HG03175 (cell line): ENCODE data around the gene TBX1.

Experiments
- ATAC-seq: cut with Tn5 transposase; IDR thresholded peaks from one replicate; pipeline ENCODE4 v1.9.1; 2021; ENCODE audit warnings: mild to moderate bottlenecking, moderate library complexity; ENCODE audit not compliant: unreplicated experiment

TBX1 gene

GRCh38 chr22:19760058-19760950, at the start of gene TBX1:
Gene TBX1 (plus strand): TSS chr22:19760778. CDS start chr22:19760844, 66 bp downstream.
- no peak for ATAC-seq

DNA sequence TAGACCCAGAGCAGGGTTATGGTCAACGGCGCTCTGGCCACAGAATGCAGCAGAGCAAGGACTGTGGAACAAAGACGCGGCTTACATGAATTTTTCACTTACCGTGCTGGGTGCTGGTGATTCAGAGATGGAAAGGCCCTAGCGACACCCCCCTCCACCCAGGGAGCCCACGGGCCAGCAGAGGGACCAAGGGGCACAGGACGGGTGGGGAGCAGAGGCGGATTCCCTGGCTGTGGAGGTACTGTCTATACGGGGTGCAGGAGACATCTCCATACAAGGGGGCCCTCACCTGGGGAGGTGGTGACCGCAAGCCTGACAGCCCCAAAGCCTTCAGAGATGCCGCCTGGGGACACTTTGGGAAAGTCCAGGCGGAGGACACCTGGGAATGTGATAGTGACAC, 47.3 kb upstream of the TBX1 start:
- no peak for ATAC-seq

DNA sequence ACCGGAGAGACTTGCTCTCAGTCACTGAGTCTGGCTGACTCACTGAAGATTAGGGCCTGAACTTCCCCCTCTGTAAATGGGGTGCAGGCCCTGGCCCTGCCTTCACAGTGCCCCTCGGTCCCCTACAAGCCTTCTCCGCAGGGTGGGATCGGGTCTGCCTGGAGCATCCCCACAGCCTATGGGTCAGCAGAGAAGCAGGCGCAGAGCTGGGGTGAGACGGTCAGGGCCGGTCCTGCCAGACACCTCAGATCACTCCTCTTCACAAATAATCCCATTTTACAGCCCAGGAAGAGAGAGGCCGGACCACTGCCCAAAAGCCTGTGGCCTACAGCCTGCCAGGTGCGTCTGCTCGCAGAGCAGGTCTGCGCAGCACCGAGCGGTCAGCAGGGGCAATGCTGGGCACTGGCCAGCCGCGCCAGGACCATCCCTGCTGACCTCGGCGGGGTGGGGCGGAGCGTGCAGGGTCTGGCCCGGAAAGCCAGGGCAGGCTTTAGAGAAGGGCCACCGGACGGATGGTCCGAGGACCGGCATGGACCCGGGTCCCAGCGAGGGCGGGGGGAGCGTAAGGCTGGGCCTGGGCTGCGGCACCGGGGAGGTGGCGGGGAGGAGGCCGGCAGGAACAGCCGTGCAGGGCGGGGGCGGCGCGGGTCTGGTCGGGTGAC, 46.8 kb upstream of the TBX1 start:
- no peak for ATAC-seq

DNA sequence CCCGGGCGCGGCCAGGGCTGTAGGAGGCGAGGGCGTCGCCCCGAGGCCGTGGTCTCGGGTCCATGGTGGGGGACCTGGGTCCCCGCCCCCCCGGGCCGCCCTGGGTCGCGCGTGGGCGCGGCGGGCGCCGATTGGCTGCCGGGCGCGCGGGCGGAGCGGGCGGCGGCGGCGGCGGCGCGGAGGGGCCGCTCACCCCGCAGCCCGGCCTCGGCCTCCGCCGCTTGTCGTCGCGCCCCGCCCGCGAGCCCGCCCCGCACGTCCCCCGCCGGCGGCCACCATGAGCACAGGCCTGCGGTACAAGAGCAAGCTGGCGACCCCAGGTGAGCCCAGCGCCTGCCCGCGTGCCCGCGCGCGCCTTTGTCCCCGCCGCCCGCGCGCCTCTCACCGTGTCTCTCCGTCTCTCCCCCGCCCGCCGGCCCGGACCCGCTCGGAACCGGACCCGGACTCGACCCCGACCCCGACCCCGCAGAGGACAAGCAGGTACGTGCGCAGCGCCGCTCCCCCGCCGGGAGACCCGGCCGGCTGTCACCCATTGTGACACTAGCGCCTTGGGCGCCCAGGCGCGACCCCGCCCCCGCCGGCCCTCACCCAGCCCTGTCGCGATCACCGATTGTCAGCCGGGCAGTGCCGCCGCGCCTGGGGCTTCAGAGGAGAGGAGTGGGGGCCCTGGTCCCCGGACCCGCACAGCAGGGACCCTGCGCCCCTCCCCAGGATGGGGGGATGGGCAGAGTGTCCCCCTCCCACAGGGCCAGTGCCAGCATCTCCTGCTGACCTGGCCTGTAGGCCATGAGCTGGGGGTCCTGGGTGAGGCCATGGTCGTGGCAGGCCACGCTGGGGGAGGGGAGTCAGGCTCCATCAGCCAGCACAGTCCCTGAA, 46.0 kb upstream of the TBX1 start, which contains the start of gene SEPTIN5:
TSS of gene SEPTIN5 (plus strand) at position 192 of the 876 bp plus-strand sequence. CDS start at position 278, 86 bp downstream.
- no peak for ATAC-seq

DNA sequence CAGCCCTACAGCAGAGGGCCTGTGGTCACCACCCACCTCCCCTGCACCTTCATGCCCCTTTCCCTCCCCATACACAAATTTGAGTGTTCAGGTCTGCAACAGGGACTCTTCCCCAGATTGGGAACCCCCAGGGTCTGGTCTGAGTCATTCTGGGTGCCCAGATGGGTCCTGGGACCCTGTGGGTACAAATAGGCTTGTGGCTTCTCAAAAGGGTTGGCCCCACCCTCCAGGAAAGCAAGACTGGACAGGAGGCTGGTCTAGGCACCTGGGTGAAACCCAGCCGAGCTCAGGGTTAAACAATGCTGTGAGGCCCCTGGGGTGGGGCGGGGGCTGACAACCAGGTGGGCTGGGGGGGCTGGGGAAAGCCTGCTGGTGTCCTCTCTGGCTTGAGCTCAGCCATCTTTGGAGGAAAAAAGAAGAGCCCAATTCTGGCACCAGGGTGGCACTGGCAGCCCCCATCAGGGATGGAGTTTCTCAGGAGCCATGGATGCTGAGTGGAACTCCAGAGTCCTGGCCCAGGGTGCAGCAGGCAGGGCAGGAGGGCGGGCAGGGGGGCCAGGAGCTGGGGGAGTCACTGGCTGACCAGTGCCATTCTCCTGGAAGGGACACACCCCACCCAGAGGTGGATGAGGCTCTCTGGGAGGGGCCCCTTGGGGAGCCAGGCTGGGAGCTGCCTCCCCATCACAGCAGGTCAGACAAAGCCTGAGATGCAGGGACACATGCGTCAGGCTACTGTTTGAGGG, 45.2 kb upstream of the TBX1 start:
- no peak for ATAC-seq

DNA sequence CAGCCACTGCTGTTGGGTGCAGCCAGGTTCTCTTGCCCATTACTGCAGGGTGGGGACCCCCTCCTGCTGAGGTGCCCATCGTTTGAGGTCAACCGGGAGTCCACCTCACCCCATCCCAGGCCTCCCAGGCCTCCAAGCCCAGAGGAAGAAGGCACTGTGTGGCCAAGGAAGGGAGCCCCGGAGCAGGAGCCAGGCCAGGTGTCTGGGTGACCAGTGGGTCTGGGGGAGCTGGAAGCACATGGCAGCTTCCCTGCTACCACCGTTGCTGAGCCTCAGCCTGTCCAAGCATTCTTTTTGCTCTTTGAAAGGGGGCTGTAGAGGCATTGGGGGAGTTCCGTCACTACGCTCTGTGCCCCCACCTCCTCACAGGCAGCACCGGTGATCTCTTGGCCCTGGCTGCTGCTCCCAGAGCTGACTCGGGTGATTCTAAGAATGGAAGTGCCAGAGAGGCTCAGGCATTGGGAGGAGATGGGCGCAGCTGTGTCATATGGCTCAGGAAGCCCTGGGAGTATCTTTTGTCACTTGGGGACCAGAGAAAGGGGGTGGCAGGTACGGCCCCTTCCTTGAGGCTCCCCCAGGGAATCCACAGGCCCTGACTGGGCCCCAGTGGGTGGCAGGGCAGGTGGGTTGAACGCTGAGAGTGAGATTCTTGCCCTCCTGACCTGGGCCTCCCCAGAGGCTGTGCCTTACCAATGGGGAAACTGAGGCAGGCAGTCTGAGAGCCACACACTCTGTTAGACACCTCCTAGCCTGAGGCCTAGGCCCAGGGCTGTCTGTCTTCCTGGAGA, 44.3 kb upstream of the TBX1 start:
- ATAC-seq, result no peak

DNA sequence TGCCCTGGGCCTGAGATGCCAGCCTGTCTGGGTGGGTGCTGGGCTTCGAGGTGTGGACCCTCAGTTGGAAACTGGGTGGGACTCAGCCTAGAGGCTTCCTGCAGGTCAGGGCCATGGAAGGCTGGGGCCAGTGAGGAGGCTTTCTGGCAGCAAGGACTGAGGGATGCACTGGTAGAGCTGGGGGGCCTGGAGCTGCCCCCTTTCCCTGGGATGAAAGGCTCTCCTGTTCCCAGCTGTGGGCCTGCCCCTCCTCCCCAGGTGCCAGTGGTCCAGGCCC, 43.8 kb upstream of the TBX1 start:
- ATAC-seq, result no peak

DNA sequence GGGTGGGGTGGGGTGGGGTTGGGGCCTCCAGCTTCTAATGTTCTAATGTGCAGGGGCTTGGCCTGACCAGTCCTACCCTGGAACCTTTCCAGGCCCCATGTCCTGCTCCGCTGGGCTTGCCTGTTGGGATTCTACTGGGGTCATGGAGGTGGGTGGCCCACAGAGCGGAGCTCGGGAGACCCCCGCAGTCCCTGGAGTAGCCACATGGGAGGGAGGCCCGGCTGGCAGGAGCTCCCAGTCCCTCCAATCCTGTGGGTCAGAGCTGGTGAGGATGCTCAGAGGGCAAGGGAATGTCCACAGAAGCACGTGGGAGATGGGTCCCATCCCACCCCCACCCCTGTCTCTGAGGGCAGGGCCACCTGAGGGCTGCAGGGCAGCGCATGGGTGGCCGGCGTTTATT, 43.4 kb upstream of the TBX1 start:
- no peak for ATAC-seq

DNA sequence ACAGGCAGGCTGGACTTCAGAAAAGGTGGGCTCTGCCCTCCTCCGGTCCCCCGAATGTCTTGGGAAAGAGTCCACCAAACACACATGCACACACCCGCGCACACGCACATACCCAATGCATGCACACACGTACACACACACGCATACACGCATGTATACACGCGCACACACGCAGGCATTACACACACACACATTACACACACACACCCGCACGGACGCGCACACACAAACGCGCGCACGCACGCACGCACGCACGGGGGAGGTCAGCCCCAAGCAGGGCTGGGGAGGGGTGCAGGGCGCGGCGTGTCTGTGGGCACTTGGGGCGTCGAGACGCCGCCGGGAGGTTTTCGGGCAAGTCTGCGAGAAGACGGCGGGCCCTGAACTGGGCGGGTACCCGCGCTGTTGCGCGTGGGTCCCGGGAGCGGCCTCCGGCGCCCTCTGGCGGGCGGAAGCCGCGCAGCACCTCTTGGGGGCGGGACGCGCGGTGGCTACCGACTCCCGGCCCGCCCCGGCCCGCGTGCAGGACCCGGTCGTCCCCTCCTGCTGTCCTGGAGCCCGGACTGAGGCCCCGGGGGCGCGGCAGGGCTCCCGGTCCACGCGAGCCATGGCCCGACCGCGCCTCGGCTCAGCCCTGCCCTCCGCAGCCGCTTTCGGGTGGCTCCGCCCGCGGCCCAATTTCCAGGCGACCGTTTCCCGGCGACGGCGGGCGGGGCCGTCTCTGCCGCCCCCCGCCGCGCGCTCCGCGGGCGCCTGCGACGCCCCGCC, 42.7 kb upstream of the TBX1 start:
- ATAC-seq, result peak; percentile 63

DNA sequence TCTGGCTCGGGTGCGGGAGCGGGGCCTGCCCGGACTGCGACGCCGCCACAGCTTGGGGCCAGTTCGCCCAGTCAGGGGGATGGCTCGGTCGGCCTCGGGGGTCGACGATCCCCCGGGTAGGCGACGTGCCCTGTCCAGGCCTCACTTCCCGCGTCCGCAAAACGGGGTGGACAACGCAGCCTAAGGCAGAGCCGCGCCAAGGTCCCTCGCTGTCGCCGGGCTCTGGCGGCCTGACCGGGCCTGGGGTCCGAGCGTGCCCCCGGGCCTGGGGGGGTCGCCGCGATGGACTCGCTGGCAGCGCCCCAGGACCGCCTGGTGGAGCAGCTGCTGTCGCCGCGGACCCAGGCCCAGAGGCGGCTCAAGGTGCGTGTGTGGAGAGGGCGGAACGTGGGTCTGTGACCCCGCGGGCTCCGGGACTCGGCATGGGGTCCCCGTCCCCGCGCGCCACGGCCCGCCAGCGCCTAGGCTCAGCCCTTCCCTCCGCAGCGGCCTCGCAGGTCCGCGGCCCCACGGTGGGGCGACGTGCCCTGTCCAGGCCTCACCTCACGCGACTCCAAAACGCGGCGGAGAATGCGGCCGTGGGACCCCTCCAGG, 42.0 kb upstream of the TBX1 start:
- no peak for ATAC-seq

DNA sequence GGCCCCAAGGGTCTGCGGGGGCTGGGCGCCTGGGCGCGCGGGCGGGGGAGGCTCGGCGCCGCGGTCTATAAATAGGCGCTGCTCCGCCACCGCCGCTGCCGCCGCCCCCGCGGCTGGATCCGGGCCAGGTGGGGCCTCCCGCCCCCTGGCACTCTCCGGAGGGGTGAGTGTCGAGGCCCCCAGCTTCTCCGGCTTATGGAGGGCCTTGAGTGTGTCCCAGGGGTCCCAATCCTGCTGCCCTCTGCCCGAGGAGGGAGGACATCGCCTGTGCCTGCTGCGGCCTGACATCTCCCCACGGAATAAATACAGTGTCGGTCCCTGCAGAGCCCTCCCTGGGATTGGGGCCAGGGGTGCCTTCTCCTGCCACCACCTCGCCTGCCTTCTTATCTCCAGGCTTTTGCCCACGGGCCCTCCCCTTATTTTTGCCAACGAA, 41.5 kb upstream of the TBX1 start:
- no peak for ATAC-seq

DNA sequence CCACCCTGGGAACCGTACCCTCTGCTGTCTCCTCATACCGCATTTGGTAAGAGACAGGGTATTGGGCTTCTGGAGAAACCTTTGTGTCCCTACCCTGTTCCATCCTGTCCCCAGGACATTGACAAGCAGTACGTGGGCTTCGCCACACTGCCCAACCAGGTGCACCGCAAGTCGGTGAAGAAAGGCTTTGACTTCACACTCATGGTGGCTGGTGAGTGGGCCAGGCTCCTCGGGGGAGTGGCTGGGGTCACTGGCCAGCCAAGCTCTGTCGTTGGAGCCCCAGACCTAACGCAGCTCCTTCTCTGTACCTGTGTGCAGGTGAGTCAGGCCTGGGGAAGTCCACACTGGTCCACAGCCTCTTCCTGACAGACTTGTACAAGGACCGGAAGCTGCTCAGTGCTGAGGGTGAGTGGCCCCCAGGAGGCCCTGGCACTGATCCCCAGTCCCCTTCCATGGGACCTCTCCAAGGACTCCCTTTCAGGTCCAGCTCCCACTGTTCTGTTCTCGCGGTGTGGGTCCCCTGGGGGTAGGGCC, 41.0 kb upstream of the TBX1 start:
- ATAC-seq, result no peak

DNA sequence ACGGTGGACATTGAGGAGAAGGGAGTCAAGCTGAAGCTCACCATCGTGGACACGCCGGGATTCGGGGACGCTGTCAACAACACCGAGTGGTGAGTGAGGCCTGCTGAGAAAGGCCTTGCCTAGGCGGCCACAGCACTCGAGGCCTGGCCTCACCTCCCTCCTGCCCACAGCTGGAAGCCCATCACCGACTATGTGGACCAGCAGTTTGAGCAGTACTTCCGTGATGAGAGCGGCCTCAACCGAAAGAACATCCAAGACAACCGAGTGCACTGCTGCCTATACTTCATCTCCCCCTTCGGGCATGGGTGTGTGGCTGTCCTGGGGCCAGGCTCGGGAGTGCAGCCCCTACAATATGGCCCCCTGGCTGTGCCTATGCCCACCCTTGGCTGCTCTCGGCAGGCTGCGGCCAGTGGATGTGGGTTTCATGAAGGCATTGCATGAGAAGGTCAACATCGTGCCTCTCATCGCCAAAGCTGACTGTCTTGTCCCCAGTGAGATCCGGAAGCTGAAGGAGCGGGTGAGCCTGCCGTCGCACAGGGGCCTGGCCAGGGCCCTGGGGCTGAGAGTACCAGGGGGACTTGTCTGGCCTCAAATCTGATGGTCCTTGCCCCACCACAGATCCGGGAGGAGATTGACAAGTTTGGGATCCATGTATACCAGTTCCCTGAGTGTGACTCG, 40.3 kb upstream of the TBX1 start:
- ATAC-seq, result no peak

- no peak for ATAC-seq
Observed at GRCh38 chr22:19720999-19721329, 39.6 kb upstream of the TBX1 start.

- ATAC-seq, result no peak
Observed at GRCh38 chr22:19721330-19722177, 39.0 kb upstream of the TBX1 start.

DNA sequence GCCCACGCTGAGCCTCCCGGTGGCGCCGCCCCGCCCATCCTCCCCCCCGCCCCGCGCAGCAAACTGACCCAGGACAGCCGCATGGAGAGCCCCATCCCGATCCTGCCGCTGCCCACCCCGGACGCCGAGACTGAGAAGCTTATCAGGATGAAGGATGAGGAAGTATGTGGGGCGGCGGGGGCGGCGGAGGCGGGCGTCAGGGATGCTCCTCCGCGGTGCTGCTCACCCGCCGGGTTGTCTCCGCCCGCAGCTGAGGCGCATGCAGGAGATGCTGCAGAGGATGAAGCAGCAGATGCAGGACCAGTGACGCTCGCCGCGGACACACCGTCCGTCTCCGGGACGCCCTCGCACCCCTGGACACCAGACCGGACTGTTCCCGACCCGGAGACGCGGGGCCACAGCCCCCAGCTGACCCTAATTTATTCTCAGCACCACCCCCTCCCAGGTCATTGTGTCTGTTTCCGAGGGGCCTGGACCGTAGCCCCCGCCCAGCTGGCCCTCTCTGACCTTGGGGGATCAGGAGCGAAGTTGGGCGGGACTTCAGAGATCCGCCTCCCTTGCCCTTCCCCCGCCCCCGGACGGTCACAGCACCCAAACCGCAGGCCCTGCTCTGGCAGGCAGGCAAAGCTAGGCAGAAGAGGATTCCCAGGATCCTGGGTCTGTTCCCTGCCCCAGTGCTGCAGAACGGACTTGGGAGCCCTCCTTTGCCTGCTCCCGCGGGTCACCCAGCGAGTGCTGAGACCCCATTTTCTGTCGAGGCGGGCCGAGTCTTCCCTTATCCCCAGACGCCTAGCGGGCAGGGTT, 38.2 kb upstream of the TBX1 start:
- ATAC-seq, result no peak

DNA sequence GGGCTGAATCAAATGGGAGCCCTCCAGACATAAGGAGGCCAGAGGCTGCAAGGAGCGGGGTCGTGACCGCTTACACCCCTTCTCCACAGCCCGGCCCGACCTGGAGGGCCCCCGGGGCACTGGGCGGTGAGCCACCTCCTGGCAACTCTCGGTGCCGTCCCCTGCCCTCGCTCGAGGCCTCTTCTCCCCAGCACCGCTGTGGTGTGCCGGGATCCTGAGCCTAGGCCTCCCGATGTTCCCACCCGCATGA, 37.7 kb upstream of the TBX1 start:
- no peak for ATAC-seq
